Measurements from ENCODE around the gene UTP15.

UTP15 gene

DNA sequence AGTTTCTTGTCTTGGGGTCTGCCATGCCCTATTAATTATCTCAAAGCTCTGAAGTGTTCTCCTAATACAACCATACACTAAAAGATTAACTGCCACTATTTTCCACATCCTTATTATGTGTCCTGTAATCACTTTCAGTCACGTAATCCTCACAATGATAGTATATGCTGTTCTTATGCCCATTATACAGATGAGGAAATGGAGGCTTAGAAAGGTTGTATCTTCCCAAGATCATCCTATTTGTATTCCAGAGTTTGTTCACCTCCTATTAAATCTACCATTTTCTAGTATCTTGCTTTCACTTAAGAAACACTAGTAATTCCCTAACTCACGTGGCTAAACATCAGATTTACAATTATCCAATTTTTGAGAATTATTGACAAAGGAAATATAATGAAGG is 57.5 kb downstream of the UTP15 start:
- no peak for DNase-seq (ENCODE audit: low read depth in 3 of 3)

DNA sequence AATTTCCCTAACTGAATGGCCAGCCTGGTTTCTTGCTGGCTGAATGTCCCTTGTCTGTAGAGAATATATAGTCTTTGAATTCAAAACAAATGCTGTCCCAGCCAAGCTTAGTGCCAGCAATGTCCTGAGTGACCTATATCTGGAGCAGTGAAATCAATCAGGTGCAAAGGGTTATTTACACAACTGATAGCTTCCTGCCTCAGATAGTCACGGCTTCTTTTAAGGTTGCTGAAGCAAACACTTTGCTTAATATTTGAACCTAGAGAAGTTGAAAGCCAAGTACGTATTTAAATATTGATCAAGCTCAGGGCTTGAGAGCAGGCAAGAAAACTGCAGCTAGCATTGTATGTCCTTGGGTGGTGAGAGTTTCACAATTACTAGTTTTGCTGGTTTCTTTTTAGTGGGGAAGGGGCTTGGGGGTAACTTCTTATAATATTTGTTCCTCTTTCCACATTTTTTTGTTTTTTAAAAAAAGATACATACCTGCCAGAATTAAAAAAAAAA is 58.4 kb downstream of the UTP15 start:
- no peak for DNase-seq (ENCODE audit: low read depth in 3 of 3)

DNA sequence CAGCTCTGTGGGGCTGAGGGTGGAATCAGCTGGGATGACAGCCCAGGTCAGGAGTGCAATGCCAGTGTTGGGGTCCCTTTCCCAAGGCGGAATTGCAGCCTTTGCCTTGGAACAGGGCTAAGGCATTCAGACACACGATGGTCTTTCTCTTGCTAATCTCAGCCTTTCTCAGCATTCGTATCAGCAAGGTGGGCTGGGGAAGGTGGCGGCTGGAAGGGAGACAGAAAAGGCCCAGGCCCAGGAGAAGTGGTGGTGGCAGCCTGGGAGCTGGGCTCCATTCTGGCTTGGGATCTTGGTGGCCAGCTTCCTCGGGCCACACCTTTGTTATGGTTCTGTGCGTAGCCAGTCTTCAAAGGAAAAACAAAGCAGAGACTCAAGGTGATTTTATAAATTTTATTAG is 59.3 kb downstream of the UTP15 start:
- no peak for DNase-seq (ENCODE audit: low read depth in 3 of 3)

DNA sequence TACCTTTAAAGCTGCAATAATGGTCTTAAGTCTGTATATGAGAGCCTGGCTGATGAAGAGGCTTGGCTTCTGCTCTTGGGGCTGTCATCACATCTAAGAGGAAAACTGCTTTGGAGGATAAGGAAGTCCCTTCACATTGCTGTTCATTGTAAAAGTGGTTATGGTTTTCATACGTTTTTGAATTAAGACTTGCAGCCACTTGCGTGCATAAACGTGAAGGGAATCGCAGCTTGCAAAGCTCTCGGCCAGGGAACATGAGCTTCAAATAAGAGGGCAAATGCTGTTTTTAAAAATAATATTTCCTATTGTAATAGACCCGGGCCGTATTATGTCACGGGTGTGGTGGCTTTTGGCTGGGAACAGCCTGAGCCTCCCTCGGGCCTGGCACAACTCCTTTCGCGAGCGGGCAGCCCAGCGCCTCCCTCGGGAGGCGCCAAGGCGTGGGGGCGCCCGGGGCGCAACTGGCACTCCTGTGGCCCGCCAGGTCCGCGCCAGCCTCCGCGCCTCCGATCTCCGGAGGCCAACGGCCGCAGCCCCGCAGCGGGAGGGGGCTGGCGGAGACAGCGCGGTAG is 59.9 kb downstream of the UTP15 start:
- no peak for DNase-seq (ENCODE audit: low read depth in 3 of 3)

DNA sequence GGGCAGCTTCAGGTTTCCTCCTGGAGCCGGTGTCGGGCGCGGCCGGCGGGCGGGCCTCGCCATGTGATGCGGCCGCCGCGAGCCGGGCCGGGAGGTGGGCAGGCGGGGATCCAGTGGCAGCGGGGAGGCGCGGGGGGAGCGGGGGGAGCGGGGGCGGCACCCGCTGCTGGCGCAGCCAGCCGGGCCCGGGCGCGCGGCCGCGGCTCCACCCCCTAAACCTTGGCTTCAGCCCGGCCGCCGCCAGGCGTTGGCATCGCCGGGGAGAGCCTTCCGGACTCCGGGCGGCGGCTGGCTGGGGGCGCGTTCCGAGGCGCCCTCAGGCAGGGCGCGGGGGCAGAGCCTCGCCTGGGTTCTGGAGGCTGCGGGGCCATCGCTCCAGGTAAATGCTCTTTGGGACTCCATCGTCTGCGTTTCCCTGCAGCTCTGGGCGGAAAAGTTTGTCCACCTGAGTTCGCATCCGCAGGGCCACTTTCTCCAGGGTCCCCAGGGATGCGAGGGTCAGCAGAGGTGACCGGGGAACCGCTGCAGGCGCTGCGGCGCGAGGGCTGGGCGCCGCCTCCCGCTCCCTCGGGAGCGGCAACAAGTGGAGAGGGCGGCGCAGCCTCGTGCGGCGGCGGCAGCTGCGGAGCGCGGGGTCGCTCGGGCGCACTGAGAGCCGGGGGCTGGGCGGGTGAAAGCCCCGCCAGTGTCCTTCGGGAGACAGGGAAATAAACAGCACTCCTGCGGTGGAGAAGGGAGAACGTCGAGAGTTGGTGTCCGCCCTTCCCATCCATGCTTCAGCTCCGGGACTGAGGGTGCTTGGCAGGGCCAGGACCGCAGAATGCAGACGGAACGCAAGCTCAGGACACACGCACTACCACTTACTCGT is 60.6 kb downstream of the UTP15 start, which contains the start of gene ARHGEF28:
Gene ARHGEF28, plus strand, starts transcription at position 253 of the 868 bp plus-strand sequence. CDS start 58,656 bp downstream, outside the sequence.
- DNase-seq (ENCODE audit: low read depth in 3 of 3): peak in 1 of 3 experiments; percentile 30

DNA sequence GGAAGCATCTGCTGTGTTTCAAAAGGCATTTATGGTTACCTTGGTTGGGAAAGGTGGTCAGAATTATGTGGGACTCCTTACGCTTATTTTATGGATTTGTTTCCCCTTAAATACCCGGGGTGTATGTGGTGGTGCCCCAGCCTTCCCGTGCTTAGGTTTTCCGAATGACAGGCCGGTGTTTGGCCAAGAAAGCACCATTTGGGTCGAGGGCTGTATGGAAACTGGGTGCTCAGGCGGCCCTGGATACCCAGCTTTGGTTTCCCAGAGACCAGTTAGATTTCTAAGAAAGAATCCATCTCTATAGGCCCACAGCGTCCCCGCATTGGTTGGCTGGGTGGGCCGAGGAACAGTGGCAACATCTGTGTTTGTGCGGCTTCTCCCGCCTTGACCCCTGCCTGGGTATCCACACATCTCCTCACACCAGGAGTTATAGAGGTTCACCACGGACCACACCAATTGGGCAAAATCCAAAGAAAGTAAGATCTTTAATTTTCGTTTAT is 61.3 kb downstream of the UTP15 start:
- no peak for DNase-seq (ENCODE audit: low read depth in 3 of 3)

DNA sequence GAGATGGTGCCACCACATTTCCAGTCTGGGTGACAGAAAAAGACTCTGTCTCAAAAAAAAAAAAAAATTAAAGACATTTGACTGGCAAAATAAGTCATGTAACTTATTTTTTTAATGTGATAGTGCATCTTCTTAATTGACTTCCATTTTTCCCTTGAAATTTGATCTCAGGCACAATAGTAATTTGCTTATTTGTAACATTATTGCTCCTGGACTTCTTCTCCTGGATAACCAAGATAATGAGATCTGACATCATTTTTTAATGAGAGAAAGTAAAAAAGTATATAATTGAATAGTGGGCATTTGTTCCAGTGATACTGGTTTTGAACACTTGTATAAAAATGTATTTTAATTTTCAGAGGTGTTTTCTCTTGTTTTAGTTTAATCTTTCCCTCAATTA is 63.9 kb downstream of the UTP15 start:
- DNase-seq (ENCODE audit: low read depth in 3 of 3): no peak

DNA sequence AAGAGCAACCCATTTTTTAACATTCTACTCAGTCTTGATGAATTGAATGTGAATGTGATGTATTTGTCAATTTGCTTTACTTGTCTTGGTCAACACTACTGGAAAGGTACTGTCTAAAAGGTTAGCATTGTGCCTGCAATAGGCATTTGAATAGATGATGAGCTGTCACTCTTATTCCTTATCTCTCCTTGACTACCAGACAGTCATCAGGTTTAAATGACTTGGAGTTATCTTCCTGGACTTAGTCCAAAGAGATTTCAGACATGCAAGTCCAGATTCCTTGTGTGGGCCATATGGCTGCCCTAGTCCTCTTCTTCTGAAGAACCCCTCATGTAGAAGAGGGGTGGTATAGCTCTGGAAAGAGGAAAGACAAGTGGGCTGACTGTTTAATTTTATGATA is 65.2 kb downstream of the UTP15 start:
- DNase-seq (ENCODE audit: low read depth in 3 of 3): no peak

DNA sequence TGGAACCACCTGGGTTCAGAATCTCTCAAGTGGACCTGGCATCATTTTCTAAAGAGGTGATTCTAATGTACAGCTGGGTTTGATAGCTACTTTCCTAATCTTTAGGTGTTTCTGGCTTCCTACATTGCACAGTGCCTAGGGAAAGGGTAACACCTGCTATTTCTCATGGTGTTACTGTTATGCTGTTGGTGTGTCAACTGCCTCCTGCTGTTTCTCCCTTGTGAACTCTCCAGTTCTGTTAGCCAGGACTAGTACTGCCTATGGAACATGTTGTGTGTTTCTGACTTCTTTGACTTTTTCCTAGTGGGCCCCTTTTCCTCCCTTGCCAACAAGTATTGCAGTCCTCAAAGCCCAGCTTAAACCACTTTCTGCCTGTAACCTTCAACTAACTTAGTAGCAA is 66.0 kb downstream of the UTP15 start:
- no peak for DNase-seq (ENCODE audit: low read depth in 3 of 3)
